Panc1 (cell line): ENCODE measurements around the gene CIB1.

ENCODE experiments used
- POLR2AphosphoS5 ChIP-seq: IDR thresholded peaks from 2 replicates; pipeline ENCODE4 v1.6.1; 2012; ENCODE audit warnings: mild to moderate bottlenecking, low read depth, low read length, moderate library complexity
- SIN3A ChIP-seq: IDR thresholded peaks from 2 replicates; pipeline ENCODE4 v1.6.1; 2012; ENCODE audit warnings: low read depth, mild to moderate bottlenecking, low read length, moderate library complexity, borderline replicate concordance; ENCODE audit not compliant: insufficient read depth
- TCF7L2 ChIP-seq: IDR thresholded peaks from 2 replicates; pipeline ENCODE4 v1.6.1; 2011; ENCODE audit warnings: mild to moderate bottlenecking, low read depth, low read length, inconsistent platforms
- TF ChIP-seq, protein P1 (sequence below): fragments of 450-650 bp; IDR thresholded peaks from 2 replicates; pipeline ENCODE4 v1.5.1; 2017; ENCODE audit warnings: mild to moderate bottlenecking

DNA sequence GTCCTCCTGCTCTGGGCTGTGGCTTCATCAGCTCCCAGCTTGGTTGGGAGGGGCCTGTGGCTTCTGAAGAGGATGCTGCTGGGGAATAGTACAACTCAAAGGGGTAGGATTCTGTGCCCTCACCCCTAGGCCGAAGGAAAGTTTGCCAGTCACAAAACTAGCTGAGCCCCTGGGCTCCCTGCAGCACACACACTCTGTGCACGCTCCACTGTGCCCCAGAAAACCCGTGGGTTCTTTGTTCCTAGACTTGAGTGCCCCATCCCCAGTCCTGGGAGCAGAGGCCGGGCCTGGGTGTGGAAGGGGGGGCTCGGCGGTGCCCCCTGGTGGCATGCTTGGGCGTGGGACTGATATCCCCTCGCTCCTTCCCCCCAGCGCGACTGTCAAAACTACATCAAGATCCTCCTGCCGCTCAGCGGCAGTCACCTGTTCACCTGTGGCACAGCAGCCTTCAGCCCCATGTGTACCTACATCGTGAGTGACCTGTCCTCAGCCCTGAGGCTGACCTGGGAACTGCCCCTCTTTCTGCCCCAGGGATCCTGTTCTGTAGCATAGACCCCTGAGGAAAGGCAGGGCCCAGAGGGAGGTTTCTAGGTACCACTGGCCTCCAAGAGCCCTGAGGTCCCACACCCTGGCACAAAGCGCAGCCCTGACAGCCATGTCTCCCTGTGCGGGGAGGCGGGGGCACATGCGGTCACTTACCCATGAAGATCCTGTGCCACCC is 14.2 kb downstream of the CIB1 start:
- TF ChIP-seq, protein P1, sequence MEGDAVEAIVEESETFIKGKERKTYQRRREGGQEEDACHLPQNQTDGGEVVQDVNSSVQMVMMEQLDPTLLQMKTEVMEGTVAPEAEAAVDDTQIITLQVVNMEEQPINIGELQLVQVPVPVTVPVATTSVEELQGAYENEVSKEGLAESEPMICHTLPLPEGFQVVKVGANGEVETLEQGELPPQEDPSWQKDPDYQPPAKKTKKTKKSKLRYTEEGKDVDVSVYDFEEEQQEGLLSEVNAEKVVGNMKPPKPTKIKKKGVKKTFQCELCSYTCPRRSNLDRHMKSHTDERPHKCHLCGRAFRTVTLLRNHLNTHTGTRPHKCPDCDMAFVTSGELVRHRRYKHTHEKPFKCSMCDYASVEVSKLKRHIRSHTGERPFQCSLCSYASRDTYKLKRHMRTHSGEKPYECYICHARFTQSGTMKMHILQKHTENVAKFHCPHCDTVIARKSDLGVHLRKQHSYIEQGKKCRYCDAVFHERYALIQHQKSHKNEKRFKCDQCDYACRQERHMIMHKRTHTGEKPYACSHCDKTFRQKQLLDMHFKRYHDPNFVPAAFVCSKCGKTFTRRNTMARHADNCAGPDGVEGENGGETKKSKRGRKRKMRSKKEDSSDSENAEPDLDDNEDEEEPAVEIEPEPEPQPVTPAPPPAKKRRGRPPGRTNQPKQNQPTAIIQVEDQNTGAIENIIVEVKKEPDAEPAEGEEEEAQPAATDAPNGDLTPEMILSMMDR = peak; percentile 89
- TF ChIP-seq POLR2AphosphoS5 = peak; percentile 82
- TF ChIP-seq TCF7L2 = no peak
- no peak for TF ChIP-seq SIN3A
